ENCODE measurements around the gene RBBP5.

The RBBP5 gene

DNA sequence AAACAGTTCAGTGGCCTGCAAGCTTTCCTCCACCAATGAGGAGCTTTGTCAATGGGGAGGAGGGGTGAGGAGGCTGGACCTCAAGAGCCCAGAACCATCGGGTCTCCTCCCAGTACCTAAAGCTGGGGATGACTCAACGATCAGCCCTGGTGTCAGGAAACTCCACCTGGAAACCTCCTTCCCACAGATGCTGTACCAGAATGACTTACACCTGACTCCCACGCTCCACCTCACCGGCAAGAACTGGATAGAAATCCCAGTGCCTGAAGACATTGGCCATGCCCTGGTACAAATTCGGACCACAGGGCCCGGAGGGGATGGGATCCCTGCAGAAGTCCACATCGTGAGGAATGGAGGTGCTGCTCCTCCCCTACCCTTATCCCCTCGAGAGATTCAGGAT is 48.9 kb downstream of the RBBP5 start:
- DNase-seq = no peak

DNA sequence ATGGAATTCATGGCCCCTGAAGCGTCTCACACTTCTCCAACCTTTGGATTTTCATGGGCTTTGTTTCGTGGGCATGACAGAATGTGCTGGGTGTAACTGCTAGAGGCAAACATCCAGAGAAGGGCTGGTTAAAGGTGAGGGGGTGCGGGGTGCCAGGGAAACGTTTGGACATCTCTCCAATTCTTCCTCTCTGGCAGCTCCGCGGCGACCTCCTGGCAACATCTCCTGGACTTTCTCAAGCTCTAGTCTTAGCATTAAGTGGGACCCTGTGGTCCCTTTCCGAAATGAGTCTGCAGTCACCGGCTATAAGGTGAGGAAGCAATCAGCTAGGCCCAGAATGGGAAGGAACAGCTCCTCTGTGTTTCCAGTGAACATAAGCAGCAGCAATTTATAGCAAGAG is 49.5 kb downstream of the RBBP5 start:
- no peak for DNase-seq

DNA sequence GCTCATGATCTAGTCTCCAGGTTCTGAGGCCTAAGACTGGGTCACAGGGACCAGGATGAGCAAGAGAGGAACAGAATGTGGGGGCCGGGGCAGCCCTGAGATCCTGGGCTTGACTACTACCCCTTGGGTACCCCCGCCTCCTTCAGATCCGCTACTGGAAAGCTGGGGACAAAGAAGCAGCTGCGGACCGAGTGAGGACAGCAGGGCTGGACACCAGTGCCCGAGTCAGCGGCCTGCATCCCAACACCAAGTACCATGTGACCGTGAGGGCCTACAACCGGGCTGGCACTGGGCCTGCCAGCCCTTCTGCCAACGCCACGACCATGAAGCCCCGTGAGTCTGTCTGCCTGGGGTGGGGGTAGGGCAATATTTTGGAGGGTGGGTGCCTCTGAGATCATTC is 50.0 kb downstream of the RBBP5 start:
- no peak for DNase-seq

DNA sequence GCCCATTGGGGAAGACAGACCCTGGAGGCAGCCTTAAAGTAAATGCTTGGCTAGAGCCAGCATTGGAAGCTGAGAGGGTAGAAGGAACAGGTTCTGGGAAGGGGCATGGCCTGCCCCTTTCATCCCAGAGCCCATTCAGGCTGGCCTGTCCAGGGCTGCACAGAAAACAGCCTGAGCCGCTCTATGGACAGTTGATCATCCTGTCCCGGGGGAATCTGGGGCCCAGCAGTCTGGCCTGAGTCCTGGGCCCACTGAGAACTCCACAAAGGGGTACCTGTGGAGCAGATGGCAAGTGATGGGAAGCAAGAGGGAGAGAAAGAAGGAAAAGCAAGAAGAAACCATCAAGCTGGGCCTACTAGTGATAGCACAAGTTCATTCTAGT is 50.8 kb downstream of the RBBP5 start:
- DNase-seq = no peak

DNA sequence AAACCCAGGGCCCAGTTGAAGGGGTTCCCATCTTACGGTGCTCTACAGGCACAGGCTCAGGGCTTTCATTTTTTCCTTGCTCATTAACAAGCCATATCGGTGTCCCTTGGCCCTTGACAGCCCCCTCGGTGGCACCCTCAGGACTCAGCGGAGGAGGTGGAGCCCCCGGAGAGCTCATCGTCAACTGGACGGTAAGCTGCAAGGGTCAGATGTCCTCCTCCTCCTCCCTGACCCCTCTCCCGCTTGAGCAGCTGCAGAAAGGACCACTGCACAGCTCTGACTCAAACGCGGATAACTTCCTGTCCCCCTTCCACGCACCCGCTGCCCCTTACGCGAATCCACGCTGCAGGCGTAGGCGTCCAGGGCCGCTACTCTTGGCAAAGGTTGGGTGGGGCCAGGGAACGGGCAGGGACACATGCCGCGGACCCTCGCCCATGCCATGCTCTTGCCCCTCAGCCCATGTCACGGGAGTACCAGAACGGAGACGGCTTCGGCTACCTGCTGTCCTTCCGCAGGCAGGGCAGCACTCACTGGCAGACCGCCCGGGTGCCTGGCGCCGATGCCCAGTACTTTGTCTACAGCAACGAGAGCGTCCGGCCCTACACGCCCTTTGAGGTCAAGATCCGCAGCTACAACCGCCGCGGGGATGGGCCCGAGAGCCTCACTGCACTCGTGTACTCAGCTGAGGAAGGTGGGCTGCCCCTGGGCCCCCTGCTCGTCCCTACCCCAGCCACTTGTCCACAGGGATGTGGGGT is 52.2 kb downstream of the RBBP5 start:
- no peak for DNase-seq

DNA sequence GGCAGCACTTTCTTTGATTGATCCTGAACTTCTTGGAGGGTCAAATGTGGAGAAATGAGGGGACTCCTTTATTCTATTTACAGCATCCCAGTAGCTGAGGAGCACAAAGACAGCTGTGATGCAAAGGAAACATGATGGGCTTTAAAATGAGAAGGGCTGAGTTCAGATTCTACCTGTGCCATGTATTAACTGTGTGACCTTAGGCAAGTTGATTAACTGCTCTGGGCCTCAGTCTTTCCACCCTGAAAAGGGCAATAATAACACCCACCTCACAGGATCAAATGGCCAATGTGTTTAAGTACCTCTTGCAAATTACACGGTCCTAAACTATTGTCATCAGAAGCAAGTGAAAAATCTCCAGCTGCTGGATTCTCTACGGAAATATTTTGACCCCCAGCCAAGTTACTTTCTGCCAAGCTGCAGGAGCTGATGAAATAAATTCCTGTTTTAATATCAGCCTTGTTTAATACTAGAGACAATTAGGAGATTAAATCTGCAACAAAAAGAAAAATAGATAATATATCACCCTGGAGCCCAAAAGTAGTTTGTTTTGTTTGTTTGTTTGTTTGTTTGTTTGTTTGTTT is 53.2 kb downstream of the RBBP5 start:
- no peak for DNase-seq

DNA sequence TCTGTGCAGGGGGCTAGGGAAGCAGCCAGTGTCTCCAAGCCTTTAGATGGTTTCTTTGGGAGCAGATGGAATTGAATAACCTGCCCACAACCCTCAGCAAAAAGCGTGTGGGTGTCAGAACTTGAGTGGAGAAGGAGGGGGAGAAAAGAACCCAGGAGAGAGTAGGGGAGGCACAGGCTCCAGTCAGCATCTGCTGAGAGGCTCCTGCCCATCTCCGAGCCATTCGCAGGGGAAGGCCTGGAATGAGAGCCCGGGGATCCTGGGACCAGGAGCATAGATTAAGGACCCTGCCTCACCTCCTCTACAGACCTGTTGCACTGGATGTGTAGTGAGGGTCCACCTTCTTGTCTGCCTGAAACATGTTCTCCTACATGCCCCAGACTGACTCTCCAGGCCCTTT is 53.8 kb downstream of the RBBP5 start:
- DNase-seq = no peak

- DNase-seq = no peak
These were observed 54.7 kb downstream of the RBBP5 start for GRCh38 chr1:205067031-205067430.

GRCh38 chr1:205066141-205066818 is 55.5 kb downstream of the RBBP5 start:
- DNase-seq = no peak

GRCh38 chr1:205065666-205066065 is 56.1 kb downstream of the RBBP5 start:
- DNase-seq = no peak

- no peak for DNase-seq
These were observed 56.9 kb downstream of the RBBP5 start for GRCh38 chr1:205064741-205065316.

- DNase-seq = no peak
These were observed 57.5 kb downstream of the RBBP5 start for GRCh38 chr1:205064301-205064700.

DNA sequence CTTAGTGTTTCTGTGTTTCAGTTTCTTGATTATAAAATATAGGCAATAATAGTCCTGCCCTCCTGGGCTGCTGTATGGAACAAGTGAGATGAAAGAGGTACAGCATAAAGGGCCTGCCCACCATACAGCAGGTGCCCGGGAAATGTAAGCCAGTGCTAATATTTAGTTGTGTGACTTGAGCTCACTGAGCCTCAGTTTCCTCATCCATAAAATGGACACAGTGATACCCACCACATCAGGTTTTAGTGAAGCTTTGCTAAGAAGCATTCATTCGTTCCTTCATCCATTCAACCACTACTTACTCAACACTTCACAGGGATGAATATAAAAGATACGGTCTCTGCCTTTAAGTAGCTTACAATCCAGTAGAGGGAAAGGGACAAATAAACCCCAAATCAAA is 58.9 kb downstream of the RBBP5 start:
- DNase-seq = no peak

GRCh38 chr1:205062319-205062718 is 59.5 kb downstream of the RBBP5 start:
- DNase-seq = no peak

- peak; percentile 72 for DNase-seq
These were observed 60.1 kb downstream of the RBBP5 start for GRCh38 chr1:205061665-205062069.

- no peak for DNase-seq
These were observed 60.6 kb downstream of the RBBP5 start for GRCh38 chr1:205061227-205061626.

DNA sequence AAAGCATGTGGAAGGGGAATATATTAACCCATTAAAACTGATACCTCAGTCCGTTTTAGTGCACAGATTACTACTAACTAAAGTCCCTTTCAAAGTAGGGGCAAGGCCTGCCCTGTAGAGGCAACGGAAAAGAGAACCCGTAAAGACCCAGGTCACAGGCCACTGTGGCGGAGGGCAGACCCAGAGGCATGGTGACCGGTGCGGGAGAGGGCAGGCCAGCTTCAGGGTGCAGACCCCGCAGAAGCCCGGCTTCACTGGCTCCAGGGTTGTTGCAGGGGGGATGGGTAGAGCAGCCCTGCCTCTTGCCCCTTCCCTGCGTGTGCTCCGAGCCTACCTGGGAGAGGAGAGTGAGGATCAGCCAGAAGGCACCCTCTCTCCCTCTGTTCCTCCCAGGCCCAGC is 61.0 kb downstream of the RBBP5 start:
- DNase-seq = no peak

GRCh38 chr1:205059660-205060059 is 62.1 kb downstream of the RBBP5 start:
- DNase-seq = no peak

- DNase-seq = no peak
These were observed 62.9 kb downstream of the RBBP5 start for GRCh38 chr1:205058853-205059252.

DNA sequence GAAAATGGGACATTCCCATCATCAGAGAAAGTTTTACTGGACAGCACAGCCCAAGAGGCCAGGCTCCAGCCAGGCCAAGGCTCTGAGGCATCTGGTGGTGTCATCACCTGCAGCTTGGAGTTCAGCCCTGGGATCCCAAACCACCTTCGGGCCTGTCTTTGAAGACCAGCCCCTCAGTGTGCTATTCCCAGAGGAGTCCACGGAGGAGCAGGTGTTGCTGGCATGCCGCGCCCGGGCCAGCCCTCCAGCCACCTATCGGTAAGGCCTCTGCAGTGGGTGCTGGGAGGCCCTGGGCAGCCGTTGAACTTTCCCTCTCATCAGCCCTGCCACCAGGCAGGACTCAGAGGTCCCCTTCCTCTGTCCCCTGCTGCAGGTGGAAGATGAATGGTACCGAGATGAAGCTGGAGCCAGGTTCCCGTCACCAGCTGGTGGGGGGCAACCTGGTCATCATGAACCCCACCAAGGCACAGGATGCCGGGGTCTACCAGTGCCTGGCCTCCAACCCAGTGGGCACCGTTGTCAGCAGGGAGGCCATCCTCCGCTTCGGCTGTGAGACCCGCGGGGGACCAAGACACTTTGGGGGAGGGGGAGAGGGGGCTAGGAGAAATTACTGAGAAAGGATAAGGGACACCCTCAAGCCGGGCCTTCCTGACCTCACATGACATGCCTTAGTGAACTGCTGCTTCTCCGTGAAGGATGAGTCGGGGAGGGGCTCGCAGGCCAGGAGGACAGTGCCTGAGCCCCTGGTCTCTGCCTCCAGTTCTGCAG is 63.8 kb downstream of the RBBP5 start:
- DNase-seq = no peak

- DNase-seq = no peak
These were observed 64.7 kb downstream of the RBBP5 start for GRCh38 chr1:205056956-205057568.

DNA sequence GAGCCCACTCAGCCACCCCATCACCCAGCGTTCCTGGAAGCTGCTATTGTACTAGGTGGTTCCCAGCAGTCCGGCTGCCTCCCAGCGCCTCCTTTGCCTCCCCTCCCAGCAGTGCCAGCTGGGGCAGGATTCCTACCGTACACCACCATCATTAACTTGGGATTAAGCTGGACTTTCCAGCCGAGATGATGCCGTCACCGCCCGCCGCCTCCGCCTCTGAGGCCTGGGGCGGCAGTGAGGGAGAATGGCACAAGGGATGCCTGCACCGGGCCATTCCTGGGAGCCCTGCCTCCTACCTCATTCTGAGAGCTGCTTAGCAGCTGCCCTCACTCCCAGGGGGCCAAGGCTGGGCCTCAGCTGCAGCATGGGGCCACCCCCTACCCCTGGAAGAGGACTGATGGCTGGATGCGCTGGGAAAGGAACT is 65.6 kb downstream of the RBBP5 start:
- DNase-seq = no peak

- DNase-seq = no peak
These were observed 67.8 kb downstream of the RBBP5 start for GRCh38 chr1:205054013-205054412.
